ENCODE measurements around the gene PTGIR. TPM values are rescaled to one million over a fixed set of nuclear protein-coding genes. Genes with fewer than 3 reads are reported as not detected.

The PTGIR gene
- total and polyA plus RNA-seq, 2 of the 4 experiments (the other 2 are of a cell fraction): 0.54 to 5.3 TPM

- H3K9me1 ChIP-seq (ENCODE audit: insufficient read depth, low read length): no peaks in the 10 kb centered on the region
- no peaks in the 10 kb centered on the region for H3K27me3 ChIP-seq (ENCODE audit: control insufficient read depth, insufficient read depth, low read length)
- H3K14ac ChIP-seq (replicated peaks; ENCODE audit: low read depth, low read length): no peak overlapping the region
- no peaks in the 10 kb centered on the region for H3K36me3 ChIP-seq (ENCODE audit: control insufficient read depth, insufficient read depth, low read length)
- H2BK15ac ChIP-seq (ENCODE audit: low read depth, low read length): no peak overlapping the region
- H2AK5ac ChIP-seq (ENCODE audit: low read depth, low read length): no peak overlapping the region
- no peak overlapping the region for H2BK20ac ChIP-seq (ENCODE audit: low read depth, low read length)
- no peak overlapping the region for H3K23ac ChIP-seq (ENCODE audit: low read depth, low read length)
- ATAC-seq (ENCODE audit: low read depth): no peak
- no peak overlapping the region for H2BK120ac ChIP-seq (ENCODE audit: low read depth, low read length)
- CTCF ChIA-PET: no interaction called here
- no peak overlapping the region for H3K27ac ChIP-seq (ENCODE audit: insufficient read depth, low read length)
- H3K18ac ChIP-seq (ENCODE audit: low read depth, low read length): no peak overlapping the region
- H2AFZ ChIP-seq (replicated peaks; ENCODE audit: low read length, poor library complexity): no peak overlapping the region
- no peaks in the 10 kb centered on the region for H4K20me1 ChIP-seq (ENCODE audit: insufficient read depth, low read length)
- in situ Hi-C loops (cut with MboI; ENCODE audit: low sequenced_read_pairs) (no loop called here), dilution Hi-C loops (cut with HindIII; ENCODE audit: low sequenced_read_pairs, unreplicated experiment) (no loop called here), intact Hi-C loops (cut with micrococcal nuclease) (no loop called here)
- H2AK9ac ChIP-seq (replicated peaks; ENCODE audit: low read depth, low read length, poor library complexity): no peak overlapping the region
- no peak for DNase-seq
- H4K8ac ChIP-seq (ENCODE audit: low read depth in 2 of 2, low read length in 2 of 2): no peak overlapping the region
- H4K91ac ChIP-seq (ENCODE audit: insufficient read depth, low read depth, low read length): no peak overlapping the region
- H3K79me1 ChIP-seq (ENCODE audit: low read depth in 1 of 2, low read length in 2 of 2): no peaks in the 10 kb centered on the region
- no peak overlapping the region for H3K56ac ChIP-seq (ENCODE audit: extremely low read depth, insufficient read depth, low read length)
- H2BK5ac ChIP-seq (ENCODE audit: low read depth, low read length, poor library complexity, severe bottlenecking): no peak overlapping the region
- no peaks in the 10 kb centered on the region for H3K4me1 ChIP-seq (ENCODE audit: control insufficient read depth, insufficient read depth, low read length)
- BruUV-seq (replicated peaks): no TSS peak
- POLR2A ChIA-PET (ENCODE audit: unreplicated experiment): no interaction called here
- no CpG with 5 or more reads among the region's 4 CpGs for WGBS, 2 experiments (ENCODE audit: extremely low coverage in 2 of 2, insufficient read length in 1 of 2)
- H3K4me3 ChIP-seq (ENCODE audit: insufficient read depth, low read depth, low read length): no peak overlapping the region
- no peak overlapping the region for H3K4me2 ChIP-seq (ENCODE audit: low read depth, low read length)
- no peak for TF ChIP-seq CTCF (conservative IDR thresholded peaks at IDR 0.05; ENCODE audit: low read depth, low read length)
- TF ChIP-seq MXI1 (IDR thresholded peaks at IDR 0.05; ENCODE audit: borderline replicate concordance, low read depth, low read length): no peak
- TF ChIP-seq NFE2L2 (IDR thresholded peaks at IDR 0.05; ENCODE audit: low read depth, low read length): no peak
- TF ChIP-seq POLR2A (IDR thresholded peaks at IDR 0.05; ENCODE audit: low read depth, low read length): no peak
- no peak for TF ChIP-seq MAZ (IDR thresholded peaks at IDR 0.05; ENCODE audit: borderline replicate concordance, low read depth, low read length)
- no peak for TF ChIP-seq USF2 (IDR thresholded peaks at IDR 0.05; ENCODE audit: low read depth, low read length)
- no peak for TF ChIP-seq CEBPB (IDR thresholded peaks at IDR 0.05; ENCODE audit: low read depth, low read length)
- no peak for TF ChIP-seq SMC3 (IDR thresholded peaks at IDR 0.05; ENCODE audit: low read depth, low read length)
- TF ChIP-seq RFX5 (IDR thresholded peaks at IDR 0.05; ENCODE audit: low read depth, low read length): no peak
- TF ChIP-seq RAD21 (IDR thresholded peaks at IDR 0.05; ENCODE audit: low read length): no peak
- TF ChIP-seq MAFK (IDR thresholded peaks at IDR 0.05; ENCODE audit: low read depth, low read length): no peak
- no peak for TF ChIP-seq RCOR1 (IDR thresholded peaks at IDR 0.05; ENCODE audit: insufficient replicate concordance, low read length)
- TF ChIP-seq FOS (IDR thresholded peaks at IDR 0.05; ENCODE audit: low read depth, low read length): no peak
- no peak for TF ChIP-seq BHLHE40 (IDR thresholded peaks at IDR 0.05; ENCODE audit: low read depth, low read length)
- no peak for TF ChIP-seq CHD1 (IDR thresholded peaks at IDR 0.05; ENCODE audit: low read depth, low read length)
- TF ChIP-seq ELK1 (IDR thresholded peaks at IDR 0.05; ENCODE audit: borderline replicate concordance, low read depth, low read length): no peak
- no peaks in the 10 kb centered on the region; the same call in 1 of the 2 replicates for H3K9me3 ChIP-seq (ENCODE audit: control insufficient read depth, insufficient read depth, low read length)
- no peak overlapping the region for H3K9ac ChIP-seq (ENCODE audit: low read depth, low read length)
- no peak overlapping the region for H4K5ac ChIP-seq (ENCODE audit: low read depth, low read length)
- H3K4ac ChIP-seq (ENCODE audit: low read depth, low read length): no peak overlapping the region
Measured at GRCh38 chr19:46586294-46586693, 38.6 kb downstream of the PTGIR start.
